Neural cell (in vitro differentiated cells): Measurements from ENCODE around the gene PDE7B. TPM values are rescaled to one million over a fixed set of nuclear protein-coding genes. Genes with fewer than 3 reads are reported as not detected.

Source experiments
- H2AFZ ChIP-seq: fragments of 200-600, 300-800 bp; sonication (generic), shearing (Covaris generic); 2 replicates; pipeline ENCODE4 v1.6.0; 2014; ENCODE audit warnings: low read depth, mild to moderate bottlenecking, antibody characterized with exemption, low read length, moderate library complexity
- H3F3A ChIP-seq: fragments of 200-600 bp; shearing (Covaris generic); 2 replicates; pipeline ENCODE4 v1.6.1; 2016; ENCODE audit warnings: mild to moderate bottlenecking, moderate library complexity, mixed read lengths, antibody characterized with exemption, low read length; ENCODE audit not compliant: insufficient read depth, poor library complexity, severe bottlenecking
- H3K27ac ChIP-seq: fragments of 200-600, 300-800 bp; sonication (generic), shearing (Covaris generic); 2 replicates; pipeline ENCODE4 v1.5.1; 2014; ENCODE audit warnings: mild to moderate bottlenecking, low read length, moderate library complexity
- H3K27me3 ChIP-seq: fragments of 300-800, 200-600 bp; sonication (generic), shearing (Covaris generic); 2 replicates; pipeline ENCODE4 v1.6.0; 2014; ENCODE audit warnings: mild to moderate bottlenecking, low read depth, low read length, moderate library complexity; ENCODE audit not compliant: insufficient read depth
- H3K36me3 ChIP-seq: fragments of 300-800, 200-600 bp; sonication (generic), shearing (Covaris generic); 2 replicates; pipeline ENCODE4 v1.5.1; 2014; ENCODE audit warnings: mild to moderate bottlenecking, antibody characterized with exemption, low read length, moderate library complexity; ENCODE audit not compliant: insufficient read depth
- H3K4me2 ChIP-seq: fragments of 300-800, 200-600 bp; sonication (generic), shearing (Covaris generic); 2 replicates; pipeline ENCODE4 v1.6.0; 2014; ENCODE audit warnings: mild to moderate bottlenecking, low read length
- H3K4me3 ChIP-seq: fragments of 300-800, 200-600 bp; sonication (generic), shearing (Covaris generic); 2 replicates; pipeline ENCODE4 v1.5.1; 2014; ENCODE audit warnings: mild to moderate bottlenecking, low read length, moderate library complexity
- H3K79me2 ChIP-seq: fragments of 200-600 bp; shearing (Covaris generic); replicated peaks from 2 replicates; pipeline ENCODE4 v1.6.0; 2014; ENCODE audit warnings: mild to moderate bottlenecking, low read length, moderate library complexity; ENCODE audit not compliant: insufficient read depth
- H3K9ac ChIP-seq: fragments of 300-800, 200-600 bp; sonication (generic), shearing (Covaris generic); 2 replicates; pipeline ENCODE4 v1.6.1; 2016; ENCODE audit warnings: mild to moderate bottlenecking, low read length, mixed read lengths
- H3K9me2 ChIP-seq: fragments of 200-600 bp; shearing (Covaris generic); 2 replicates; pipeline ENCODE4 v1.6.1; 2016; ENCODE audit warnings: mild to moderate bottlenecking, low read length, mixed read lengths; ENCODE audit not compliant: insufficient read depth
- H3K9me3 ChIP-seq: fragments of 200-600, 300-800 bp; sonication (generic), shearing (Covaris generic); 2 replicates; pipeline ENCODE4 v1.6.1; 2016; ENCODE audit warnings: mild to moderate bottlenecking, mixed run types, low read length, moderate library complexity, mixed read lengths
- H4K20me1 ChIP-seq: fragments of 200-600 bp; shearing (Covaris generic); 2 replicates; pipeline ENCODE4 v1.6.1; 2016; ENCODE audit warnings: mild to moderate bottlenecking, mixed run types; ENCODE audit not compliant: insufficient read depth
- EZH2 ChIP-seq: fragments of 200-600, 300-800 bp; shearing (Covaris generic), sonication (generic); IDR thresholded peaks from 2 replicates; pipeline ENCODE4 v1.6.1; 2014; ENCODE audit warnings: antibody characterized with exemption, low read length, borderline replicate concordance, mild to moderate bottlenecking; ENCODE audit not compliant: insufficient read depth, poor library complexity, severe bottlenecking
- POLR2AphosphoS5 ChIP-seq: IDR thresholded peaks from 2 replicates; pipeline ENCODE4 v1.6.1; 2012
- RAD21 ChIP-seq: fragments of 450-650 bp; conservative IDR thresholded peaks from 2 replicates; pipeline ENCODE4 v1.6.1; 2014; ENCODE audit warnings: antibody characterized with exemption, mild to moderate bottlenecking, moderate library complexity
- SMC3 ChIP-seq: fragments of 450-650 bp; conservative IDR thresholded peaks from 2 replicates; pipeline ENCODE4 v1.6.1; 2014; ENCODE audit warnings: antibody characterized with exemption, mild to moderate bottlenecking, moderate library complexity; ENCODE audit not compliant: poor library complexity
- TAF1 ChIP-seq: IDR thresholded peaks from 2 replicates; pipeline ENCODE4 v1.6.1; 2012; ENCODE audit warnings: low read depth
- polyA plus RNA-seq: library from polyadenylated mRNA; depleted of rRNA; stranded (reverse); fragments of >200 nt; gene quantifications from 2 replicates; pipeline ENCODE4 v1.2.3, GENCODE V29; 2014
- TF ChIP-seq, protein P1 (sequence below): fragments of 450-650 bp; IDR thresholded peaks from 2 replicates; pipeline ENCODE4 v1.5.1; 2014; ENCODE audit warnings: antibody characterized with exemption, mild to moderate bottlenecking, moderate library complexity; ENCODE audit not compliant: poor library complexity, severe bottlenecking
- TF ChIP-seq, protein P2 (sequence below): IDR thresholded peaks from 2 replicates; pipeline ENCODE4 v1.6.1; 2012; ENCODE audit warnings: borderline replicate concordance

The PDE7B gene
- polyA plus RNA-seq, 1 donor from 2014 or later = 5.9 TPM

DNA sequence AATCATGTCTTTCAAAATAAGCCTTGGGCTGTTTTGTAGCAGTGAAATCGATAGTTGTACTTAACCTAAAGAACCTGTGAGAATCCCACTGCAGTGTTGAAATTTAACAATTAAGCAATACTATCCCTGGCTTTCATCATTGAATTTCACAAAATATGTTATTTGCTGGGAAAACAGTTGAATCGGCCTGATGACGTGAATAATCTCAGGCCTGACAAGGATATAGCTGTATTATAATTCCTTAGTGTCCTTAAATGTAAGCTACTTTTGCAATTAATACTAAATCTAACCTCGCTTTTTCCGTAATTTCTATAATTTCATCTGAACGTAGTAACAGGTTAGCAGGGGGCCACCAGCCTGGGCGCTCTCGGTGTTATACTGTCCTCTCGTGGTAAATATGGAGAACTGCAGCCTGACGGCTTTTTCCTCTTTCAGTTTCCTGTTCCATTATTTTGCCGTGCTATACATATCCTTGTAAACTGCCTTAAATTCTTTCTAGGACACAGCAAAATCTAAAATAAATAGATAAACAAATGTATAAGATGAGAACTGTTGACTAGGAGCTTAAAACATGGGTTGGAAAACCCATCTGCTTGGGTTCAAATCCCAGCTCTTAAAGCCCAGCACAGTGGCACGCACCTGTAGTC lies 374.6 kb downstream of the PDE7B start:
- no peaks in the 10 kb centered on the region for H3K9me2 ChIP-seq
- no peaks in the 10 kb centered on the region for H3K9me3 ChIP-seq
- no peak overlapping the region for H3K4me2 ChIP-seq
- peak; percentile 100 for TF ChIP-seq RAD21
- TF ChIP-seq EZH2 = no peak
- peak; percentile 100 for TF ChIP-seq SMC3
- TF ChIP-seq, protein P1, sequence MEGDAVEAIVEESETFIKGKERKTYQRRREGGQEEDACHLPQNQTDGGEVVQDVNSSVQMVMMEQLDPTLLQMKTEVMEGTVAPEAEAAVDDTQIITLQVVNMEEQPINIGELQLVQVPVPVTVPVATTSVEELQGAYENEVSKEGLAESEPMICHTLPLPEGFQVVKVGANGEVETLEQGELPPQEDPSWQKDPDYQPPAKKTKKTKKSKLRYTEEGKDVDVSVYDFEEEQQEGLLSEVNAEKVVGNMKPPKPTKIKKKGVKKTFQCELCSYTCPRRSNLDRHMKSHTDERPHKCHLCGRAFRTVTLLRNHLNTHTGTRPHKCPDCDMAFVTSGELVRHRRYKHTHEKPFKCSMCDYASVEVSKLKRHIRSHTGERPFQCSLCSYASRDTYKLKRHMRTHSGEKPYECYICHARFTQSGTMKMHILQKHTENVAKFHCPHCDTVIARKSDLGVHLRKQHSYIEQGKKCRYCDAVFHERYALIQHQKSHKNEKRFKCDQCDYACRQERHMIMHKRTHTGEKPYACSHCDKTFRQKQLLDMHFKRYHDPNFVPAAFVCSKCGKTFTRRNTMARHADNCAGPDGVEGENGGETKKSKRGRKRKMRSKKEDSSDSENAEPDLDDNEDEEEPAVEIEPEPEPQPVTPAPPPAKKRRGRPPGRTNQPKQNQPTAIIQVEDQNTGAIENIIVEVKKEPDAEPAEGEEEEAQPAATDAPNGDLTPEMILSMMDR = peak; percentile 98
- TF ChIP-seq TAF1 = no peak
- no peak for TF ChIP-seq POLR2AphosphoS5
- H3F3A ChIP-seq = no peaks in the 10 kb centered on the region
- H3K4me3 ChIP-seq = no peak overlapping the region
- H4K20me1 ChIP-seq = no peaks in the 10 kb centered on the region
- no peaks in the 10 kb centered on the region for H3K36me3 ChIP-seq
- H2AFZ ChIP-seq = no peak overlapping the region
- no peak overlapping the region for H3K9ac ChIP-seq
- no peaks in the 10 kb centered on the region for H3K79me2 ChIP-seq
- no peak overlapping the region for H3K27ac ChIP-seq
- H3K27me3 ChIP-seq = no peaks in the 10 kb centered on the region

DNA sequence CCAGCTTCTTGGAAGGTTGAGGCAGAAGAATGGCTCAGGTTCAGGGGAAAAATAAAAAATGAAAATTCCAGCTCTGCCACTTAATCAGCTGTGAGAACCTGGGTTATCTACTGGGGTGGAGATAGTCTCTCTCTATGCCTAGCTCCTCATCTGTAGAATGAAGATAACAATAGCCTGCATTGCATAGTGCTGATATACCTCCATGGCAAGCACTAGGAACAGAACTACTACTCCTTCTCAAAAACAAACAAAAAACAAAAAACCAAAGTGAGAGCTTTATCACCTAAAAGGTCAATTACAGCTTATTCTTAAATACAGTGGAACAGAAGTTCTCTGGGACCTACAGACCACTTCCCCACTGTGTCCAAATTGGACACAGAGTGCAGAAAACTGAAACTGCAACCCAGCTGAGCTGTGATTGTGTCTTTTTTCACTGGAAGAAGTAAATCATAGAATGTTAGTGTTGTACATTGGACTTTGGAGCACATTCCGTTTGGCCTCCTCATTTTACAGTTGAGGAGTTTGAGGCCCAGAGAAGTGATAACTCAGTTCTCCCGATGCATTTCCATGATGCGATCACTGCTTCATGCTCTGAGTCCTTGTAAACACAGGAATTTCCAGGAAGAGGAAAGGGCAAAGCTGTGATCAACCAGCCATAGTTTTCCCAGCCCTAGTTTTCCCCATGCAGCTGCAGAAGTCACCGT lies 375.3 kb downstream of the PDE7B start:
- Histone ChIP-seq H3K9ac (no peak overlapping the region), H2AFZ (no peak overlapping the region), H3K4me2 (no peak overlapping the region)

More for the DNA sequence above, 375.3 kb downstream of the PDE7B start:
- Histone ChIP-seq H3F3A (no peaks in the 10 kb centered on the region), H4K20me1 (no peaks in the 10 kb centered on the region), H3K36me3 (no peaks in the 10 kb centered on the region), H3K9me3 (no peaks in the 10 kb centered on the region), H3K27me3 (no peaks in the 10 kb centered on the region), H3K9me2 (no peaks in the 10 kb centered on the region), H3K4me3 (no peak overlapping the region), H3K27ac (no peak overlapping the region), H3K79me2 (no peaks in the 10 kb centered on the region)
- TF ChIP-seq POLR2AphosphoS5 (no peak), EZH2 (no peak), RAD21 (no peak), TAF1 (no peak), SMC3 (no peak)
- TF ChIP-seq, protein P1 = no peak
- TF ChIP-seq, protein P2, sequence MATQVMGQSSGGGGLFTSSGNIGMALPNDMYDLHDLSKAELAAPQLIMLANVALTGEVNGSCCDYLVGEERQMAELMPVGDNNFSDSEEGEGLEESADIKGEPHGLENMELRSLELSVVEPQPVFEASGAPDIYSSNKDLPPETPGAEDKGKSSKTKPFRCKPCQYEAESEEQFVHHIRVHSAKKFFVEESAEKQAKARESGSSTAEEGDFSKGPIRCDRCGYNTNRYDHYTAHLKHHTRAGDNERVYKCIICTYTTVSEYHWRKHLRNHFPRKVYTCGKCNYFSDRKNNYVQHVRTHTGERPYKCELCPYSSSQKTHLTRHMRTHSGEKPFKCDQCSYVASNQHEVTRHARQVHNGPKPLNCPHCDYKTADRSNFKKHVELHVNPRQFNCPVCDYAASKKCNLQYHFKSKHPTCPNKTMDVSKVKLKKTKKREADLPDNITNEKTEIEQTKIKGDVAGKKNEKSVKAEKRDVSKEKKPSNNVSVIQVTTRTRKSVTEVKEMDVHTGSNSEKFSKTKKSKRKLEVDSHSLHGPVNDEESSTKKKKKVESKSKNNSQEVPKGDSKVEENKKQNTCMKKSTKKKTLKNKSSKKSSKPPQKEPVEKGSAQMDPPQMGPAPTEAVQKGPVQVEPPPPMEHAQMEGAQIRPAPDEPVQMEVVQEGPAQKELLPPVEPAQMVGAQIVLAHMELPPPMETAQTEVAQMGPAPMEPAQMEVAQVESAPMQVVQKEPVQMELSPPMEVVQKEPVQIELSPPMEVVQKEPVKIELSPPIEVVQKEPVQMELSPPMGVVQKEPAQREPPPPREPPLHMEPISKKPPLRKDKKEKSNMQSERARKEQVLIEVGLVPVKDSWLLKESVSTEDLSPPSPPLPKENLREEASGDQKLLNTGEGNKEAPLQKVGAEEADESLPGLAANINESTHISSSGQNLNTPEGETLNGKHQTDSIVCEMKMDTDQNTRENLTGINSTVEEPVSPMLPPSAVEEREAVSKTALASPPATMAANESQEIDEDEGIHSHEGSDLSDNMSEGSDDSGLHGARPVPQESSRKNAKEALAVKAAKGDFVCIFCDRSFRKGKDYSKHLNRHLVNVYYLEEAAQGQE = no peak
